Heart left ventricle (tissue), 13 donors: ENCODE measurements around the gene ASMT.

Experiments used
- CTCF ChIP-seq, 12 donors: fragments of 200-600 bp; sonication (generic) in 4 of 12; IDR thresholded peaks; one replicate each; pipeline versions ENCODE4 v1.5.0 to v1.8.0; 2018 to 2022; ENCODE audit warnings: antibody characterized with exemption in 12 of 12, mild to moderate bottlenecking in 5 of 12
- POLR2A ChIP-seq, 2 donors: fragments of 450-650 bp; IDR thresholded peaks; one replicate each; pipeline ENCODE4 v1.6.1; 2017; ENCODE audit warnings: antibody characterized with exemption in 2 of 2, mild to moderate bottlenecking in 2 of 2, moderate library complexity in 2 of 2
- donor health status: ischemic (EF 13 %, LVEDD 7.1; RV severe dilation, severe dysfunction).
- donor health status: DM: no; HTN: yes; CAD: no.
- donor health status: DM: no; HTN: no; CAD: no.
- donor health status: ischemic (EF 25% LVEDD 6.9; RV normal size, moderate dysfunction).
- donor health status: ischemic (EF 25% LVEDD 5.7; RV mildly dilated, moderate dysfunction).
- donor health status: ischemic (EF 35%, LVEDD 5.7; RV mildly dilated, moderate dysfunction).
- donor health status: nonischemic (EF 11% LVEDD 7.7; RV severe dilation, severe dysfunction).
- donor health status: DM: yes; HTN: yes; CAD: no.
- donor health status: PGD.
- donor health status: ischemic (EF 29% LVEDD 5.4; RV normal size, mild dysfunction).
- donor health status: nonischemic (EF 23%, LVEDD 6.1; RV moderate dilation, normal function).

DNA sequence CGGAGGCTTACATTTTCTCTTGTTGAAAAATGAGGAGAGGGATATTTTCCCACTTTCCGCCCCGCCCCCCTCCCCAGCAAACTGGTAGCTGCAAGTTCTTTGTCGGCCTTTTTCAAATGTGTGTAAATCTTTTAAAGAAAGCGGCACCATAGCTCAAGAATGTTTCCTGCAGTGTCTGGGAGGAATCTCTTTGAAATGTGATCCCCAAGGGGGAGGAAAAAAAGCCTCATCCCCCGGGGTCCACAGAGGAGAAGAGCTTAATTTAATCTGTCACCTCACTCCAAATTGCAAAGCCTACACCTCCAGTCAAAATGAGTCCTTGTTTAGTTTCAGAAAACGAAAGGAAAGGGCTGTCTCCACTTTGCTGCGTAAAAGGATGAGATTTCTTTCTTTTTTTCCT, 34.8 kb downstream of the ASMT start:
- TF ChIP-seq POLR2A (IDR thresholded peaks at IDR 0.05) (no peak), CTCF (IDR thresholded peaks at IDR 0.05) (no peak)
